ENCODE data around the gene UBE2R2. TPM values are rescaled to one million over a fixed set of nuclear protein-coding genes. Genes with fewer than 3 reads are reported as not detected.

Gene UBE2R2
- polyA plus RNA-seq, 10 donors: 36.4 to 47.4 (median 41.6) TPM

Other genes starting within 250 kb of the UBE2R2 start
- 1 to 10 TPM in 2 of 10 donors, under 1 TPM in 4, not detected in 4; 0.16 to 3.1 (median 0.65) TPM for gene PRSS3, start 21.6 kb upstream of the UBE2R2 start, polyA plus RNA-seq (ENCODE audit: insufficient read length in 10 of 10)
- gene UBAP2, start 231.7 kb downstream of the UBE2R2 start, polyA plus RNA-seq (ENCODE audit: insufficient read length in 10 of 10): 10 to 100 TPM; 42.7 to 81.4 (median 62.7) TPM